Hippocampal formation (tissue), 2 donors: ENCODE results near the gene WDR87.
"Not testable (repeated sequence)": the region's sequence is repeated elsewhere in the genome, so short reads cannot be mapped to it uniquely, and the experiment has no call there.

Experiments
- DNase-seq, 2 donors: peaks; one replicate each; lab custom pipeline; 2025; lab: John Stamatoyannopoulos, UW

The WDR87 gene

DNA sequence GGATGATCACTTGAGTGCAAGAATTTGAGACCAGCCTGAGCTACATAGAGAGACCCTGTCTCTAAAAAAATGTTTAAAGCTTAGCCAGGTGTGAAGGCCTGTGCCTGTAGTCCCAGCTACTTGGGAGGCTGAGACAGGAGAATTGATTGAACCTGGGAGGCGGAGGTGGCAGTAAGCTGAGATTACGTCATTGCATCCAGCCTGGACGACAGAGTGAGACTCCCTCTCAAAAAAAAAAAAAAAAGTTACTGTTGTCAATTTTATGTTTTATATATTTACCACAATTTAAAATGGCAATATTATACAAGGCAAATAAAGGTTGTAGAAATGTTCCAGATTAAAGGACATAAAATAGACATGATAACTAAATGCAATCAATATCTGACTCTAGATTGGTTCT lies 29.2 kb downstream of the WDR87 start:
- DNase-seq = no peak

- no peak for DNase-seq
Observed at GRCh38 chr19:37876032-37876431, 30.4 kb downstream of the WDR87 start.

- no peak for DNase-seq
Observed at GRCh38 chr19:37874784-37875183, 31.6 kb downstream of the WDR87 start.

GRCh38 chr19:37872383-37872782 lies 34.0 kb downstream of the WDR87 start:
- no peak for DNase-seq

GRCh38 chr19:37869766-37870340 lies 36.5 kb downstream of the WDR87 start:
- DNase-seq = no peak

GRCh38 chr19:37867831-37868230 lies 38.6 kb downstream of the WDR87 start:
- no peak for DNase-seq

- DNase-seq = not testable (repeated sequence)
Observed at GRCh38 chr19:37865930-37866329, 40.5 kb downstream of the WDR87 start.

- no peak for DNase-seq
Observed at GRCh38 chr19:37864501-37864900, 41.9 kb downstream of the WDR87 start.

DNA sequence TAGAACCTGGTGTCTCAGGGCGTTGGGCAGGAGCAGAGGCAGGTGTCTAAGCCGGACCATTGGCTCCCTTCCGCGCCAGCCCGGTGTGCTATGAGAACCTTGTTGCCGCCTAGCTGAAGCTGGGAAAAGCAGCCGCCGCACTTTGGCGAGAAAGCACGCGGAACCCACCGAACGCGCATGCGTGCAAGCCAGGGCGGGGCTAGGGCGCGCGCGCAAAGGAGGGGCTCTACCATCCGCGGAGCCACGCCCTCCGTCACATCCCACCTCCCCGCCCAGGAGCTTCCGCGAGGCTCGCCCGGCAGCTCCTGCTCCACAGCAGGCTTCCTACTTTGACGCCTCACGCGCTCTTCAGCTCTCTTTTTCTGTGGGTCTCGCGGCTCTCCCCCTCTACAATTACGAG lies 51.3 kb downstream of the WDR87 start:
- peak in 1 of 2 donors; percentile 27 for DNase-seq

GRCh38 chr19:37845932-37846331 lies 60.5 kb downstream of the WDR87 start:
- no peak for DNase-seq
